AG04449 (cell line): ENCODE data around the gene SGTB.

Experiments used
- CTCF ChIA-PET: fragments of 350-600 bp; formaldehyde crosslinking; extraction: SDS; loops from one replicate; lab custom pipeline; 2021; ENCODE audit warnings: antibody characterized with exemption; lab: Yijun Ruan, JAX
- POLR2A ChIA-PET: fragments of 400-600, 350-600 bp; formaldehyde crosslinking; extraction: SDS; loops from one replicate; lab custom pipeline; 2020; ENCODE audit warnings: antibody characterized with exemption, inconsistent platforms; lab: Yijun Ruan, JAX
- DNase-seq: peaks from one replicate; pipeline ENCODE4 v3.0.0-alpha.2; 2010; ENCODE audit warnings: low read depth, low spot score
- H3K4me3 ChIP-seq: 2 replicates; pipeline ENCODE4 v1.5.1; 2011; ENCODE audit warnings: low read depth, mild to moderate bottlenecking, control low read depth, low read length
- CTCF ChIP-seq: IDR thresholded peaks from one replicate; pipeline ENCODE4 v1.5.1; 2011; ENCODE audit warnings: mild to moderate bottlenecking, moderate library complexity, low read length, control low read depth, inconsistent platforms; ENCODE audit not compliant: insufficient read depth; ENCODE audit errors: missing control alignments

SGTB gene

GRCh38 chr5:65640240-65640639, 81.7 kb downstream of the SGTB start:
- CTCF ChIA-PET, result no interaction called here
- H3K4me3 ChIP-seq, result no peak overlapping the region
- no peak for DNase-seq
- TF ChIP-seq CTCF, result no peak
- POLR2A ChIA-PET, result no interaction called here

GRCh38 chr5:65630981-65631380, 90.9 kb downstream of the SGTB start:
- ChIA-PET POLR2A (no interaction called here), CTCF (no interaction called here)
- TF ChIP-seq CTCF, result no peak
- no peak overlapping the region for H3K4me3 ChIP-seq
- no peak for DNase-seq

- peak overlapping the region; percentile 90 for H3K4me3 ChIP-seq
- no peak for DNase-seq
- ChIA-PET CTCF (interaction anchor here (1.0 to 1.2 kb wide), 3 partner anchors 9 to 21 kb away, joined by 3 read pairs; no protein-coding TSS in a partner anchor), POLR2A (no interaction called here)
- TF ChIP-seq CTCF, result no peak
Observed at GRCh38 chr5:65625743-65626142, 96.2 kb downstream of the SGTB start.

GRCh38 chr5:65624571-65625555, 97.0 kb downstream of the SGTB start, which contains the start of the genes SHLD3 and TRAPPC13:
Gene SHLD3 (plus strand): TSS chr5:65625027. CDS start chr5:65629588, 4,561 bp downstream.
Gene TRAPPC13 (plus strand): TSS chr5:65625027. CDS start chr5:65625061, 34 bp downstream.
- POLR2A ChIA-PET, result no interaction called here
- CTCF ChIA-PET, result interaction anchor here (1.0 to 1.2 kb wide), 3 partner anchors 10 to 17 kb away, joined by 3 to 4 read pairs (median 3); no protein-coding TSS in a partner anchor
- DNase-seq, result peak; percentile 40
- no peak for TF ChIP-seq CTCF
- peak within 1 kb of the TSS; percentile 90 for H3K4me3 ChIP-seq

GRCh38 chr5:65624025-65624570, 97.8 kb downstream of the SGTB start, which contains the start of gene TRIM23:
Gene TRIM23 (minus strand): TSS chr5:65624333. CDS start chr5:65624274, 59 bp downstream.
- ChIA-PET POLR2A (no interaction called here), CTCF (interaction anchor here (0.8 to 1.4 kb wide), 5 partner anchors 12 to 988 kb away, joined by 3 to 4 read pairs (median 3); no protein-coding TSS in a partner anchor)
- peak within 1 kb of the TSS; percentile 90 for H3K4me3 ChIP-seq
- no peak for TF ChIP-seq CTCF
- DNase-seq, result peak; percentile 58
